CD4-positive, alpha-beta T cell (primary cell): ENCODE data around the gene GRIN2A. TPM values are rescaled to one million over a fixed set of nuclear protein-coding genes. Genes with fewer than 3 reads are reported as not detected.

Experiments
- ATAC-seq: fragments of 200-7000 bp; cut with Tn5 transposase; one replicate; pipeline ENCODE4 v1.10.0; 2022; ENCODE audit warnings: mild to moderate bottlenecking; ENCODE audit not compliant: poor library complexity
- CTCF ChIA-PET: fragments of 350-600 bp; sonication (Branson Sonifier 250); formaldehyde crosslinking; loops from one replicate; lab custom pipeline; 2021; ENCODE audit warnings: antibody characterized with exemption, inconsistent platforms; lab: Charles Lee
- POLR2A ChIA-PET: fragments of 350-600 bp; sonication (Branson Sonifier 250); formaldehyde crosslinking; loops from one replicate; lab custom pipeline; 2021; ENCODE audit warnings: antibody characterized with exemption, inconsistent platforms; lab: Charles Lee
- DNase-seq, 14 experiments: peaks; one replicate each; pipeline ENCODE4 v3.0.0-alpha.2; 2013 to 2020; ENCODE audit warnings: mixed read lengths in 2 of 14
- H3K27ac ChIP-seq, 2 donors: one replicate each; pipeline versions ENCODE4 v1.5.1 to v1.7.0; 2013; ENCODE audit warnings: low read length in 2 of 2, low read depth in 1 of 2, mild to moderate bottlenecking in 1 of 2
- H3K27me3 ChIP-seq, 2 experiments: 1 replicate in 1 of 2; 2 replicates in 1 of 2; pipeline versions ENCODE4 v1.6.1 to v1.7.0; 2013; ENCODE audit warnings: low read length in 2 of 2, control low read depth in 1 of 2, mild to moderate bottlenecking in 1 of 2, moderate library complexity in 1 of 2; ENCODE audit not compliant: insufficient read depth in 2 of 2, control insufficient read depth in 1 of 2
- H3K36me3 ChIP-seq: one replicate; pipeline ENCODE4 v1.6.1; 2013; ENCODE audit warnings: low read length, control low read depth; ENCODE audit not compliant: insufficient read depth
- H3K4me1 ChIP-seq: one replicate; pipeline ENCODE4 v1.6.1; 2013; ENCODE audit warnings: low read length, control low read depth; ENCODE audit not compliant: insufficient read depth
- H3K4me3 ChIP-seq: one replicate; pipeline ENCODE4 v1.5.1; 2013; ENCODE audit warnings: mild to moderate bottlenecking, low read length, moderate library complexity
- H3K9me3 ChIP-seq, 2 experiments: 1 replicate in 1 of 2; 2 replicates in 1 of 2; pipeline versions ENCODE4 v1.6.1 to v1.7.0; 2013; ENCODE audit warnings: low read length in 2 of 2, mild to moderate bottlenecking in 2 of 2, control low read depth in 1 of 2, moderate library complexity in 1 of 2; ENCODE audit not compliant: control insufficient read depth in 1 of 2, insufficient read depth in 1 of 2
- H3K27ac Mint-ChIP-seq: one replicate; pipeline ENCODE4 v1.8.0; 2020; ENCODE audit warnings: mixed read lengths
- H3K27me3 Mint-ChIP-seq: one replicate; pipeline ENCODE4 v1.8.0; 2021; ENCODE audit warnings: mixed read lengths
- H3K36me3 Mint-ChIP-seq: one replicate; pipeline ENCODE4 v1.8.0; 2021; ENCODE audit warnings: low read depth, mixed read lengths
- H3K4me1 Mint-ChIP-seq: one replicate; pipeline ENCODE4 v1.8.0; 2021; ENCODE audit warnings: low read depth, mixed read lengths
- H3K4me3 Mint-ChIP-seq: one replicate; pipeline ENCODE4 v1.8.0; 2020; ENCODE audit warnings: mild to moderate bottlenecking, mixed read lengths
- H3K9me3 Mint-ChIP-seq: one replicate; pipeline ENCODE4 v1.8.0; 2020; ENCODE audit warnings: mixed read lengths
- CTCF ChIP-seq: fragments of 200-600 bp; IDR thresholded peaks from one replicate; pipeline ENCODE4 v1.8.0; 2022; ENCODE audit warnings: antibody characterized with exemption, mild to moderate bottlenecking
- intact Hi-C, 2 experiments: fragments of 100-400 bp; cut with DNase I in 1 of 2; cut with micrococcal nuclease in 1 of 2; formaldehyde crosslinking; loops; one replicate each; pipeline versions ENCODE4 v1.15.1 to v1.9.0; 2023 to 2025; cut with DNase I, micrococcal nuclease
- total RNA-seq, 174 experiments: library from RNA in 2 of 174; stranded (reverse) in 2 of 174; gene quantifications; one replicate each; pipeline ENCODE4 v1.2.3 and lab custom pipeline; 2021 to 2026

Gene GRIN2A
- total RNA-seq, 2 experiments from 2014 or later, result not detected

DNA sequence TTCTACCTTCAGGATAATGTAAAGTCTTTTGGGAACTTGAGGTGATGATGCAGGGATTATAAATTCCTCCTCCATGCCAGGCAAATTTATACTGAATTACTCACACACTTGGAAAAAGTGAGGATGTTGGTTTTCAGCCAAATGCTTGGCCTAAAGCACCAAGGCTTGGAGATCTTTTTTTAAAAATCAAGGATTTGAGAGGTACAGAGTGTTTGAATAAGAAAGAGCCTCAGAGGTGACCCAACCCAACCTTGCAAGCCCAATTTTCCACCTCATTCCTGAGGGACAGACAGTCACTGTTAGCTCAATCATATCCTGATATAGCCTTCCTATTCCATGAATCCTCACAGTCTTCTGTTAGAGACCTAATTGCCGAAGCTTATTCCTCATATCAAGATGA, 14.0 kb downstream of the GRIN2A start:
- Mint-ChIP-seq H3K4me3 (no peak overlapping the region), H3K27me3 (peaks cover 30% of the 10 kb centered on the region), H3K27ac (no peak overlapping the region), H3K9me3 (no peaks in the 10 kb centered on the region), H3K4me1 (no peaks in the 10 kb centered on the region), H3K36me3 (no peaks in the 10 kb centered on the region)
- Histone ChIP-seq H3K27ac (no peak overlapping the region), H3K27me3 (peaks cover 2 to 5% of the 10 kb centered on the region in 2 experiments), H3K36me3 (no peaks in the 10 kb centered on the region), H3K4me1 (no peaks in the 10 kb centered on the region), H3K4me3 (no peak overlapping the region), H3K9me3 (no peaks in the 10 kb centered on the region)
- no peak for TF ChIP-seq CTCF
- no peak for ATAC-seq
- CTCF ChIA-PET, result no interaction called here
- POLR2A ChIA-PET, result no interaction called here
- DNase-seq, result no peak
- intact Hi-C loops, result no loop called here

GRCh38 chr16:10165643-10166042, 16.6 kb downstream of the GRIN2A start:
- ATAC-seq (no peak), DNase-seq (no peak)
- ChIA-PET POLR2A (no interaction called here), CTCF (no interaction called here)
- Histone ChIP-seq H3K27me3 (peaks cover 0 to 5% of the 10 kb centered on the region in 2 experiments), H3K36me3 (no peaks in the 10 kb centered on the region), H3K27ac (no peak overlapping the region), H3K4me3 (no peak overlapping the region), H3K4me1 (no peaks in the 10 kb centered on the region), H3K9me3 (no peaks in the 10 kb centered on the region)
- intact Hi-C loops, result no loop called here
- no peaks in the 10 kb centered on the region for H3K36me3 Mint-ChIP-seq
- TF ChIP-seq CTCF, result no peak
- H3K27me3 Mint-ChIP-seq, result peaks cover 49% of the 10 kb centered on the region
- H3K27ac Mint-ChIP-seq, result no peak overlapping the region
- no peaks in the 10 kb centered on the region for H3K9me3 Mint-ChIP-seq
- H3K4me3 Mint-ChIP-seq, result no peak overlapping the region
- no peaks in the 10 kb centered on the region for H3K4me1 Mint-ChIP-seq

GRCh38 chr16:10162981-10163380, 19.2 kb downstream of the GRIN2A start:
- Histone ChIP-seq H3K4me3 (no peak overlapping the region), H3K4me1 (no peaks in the 10 kb centered on the region), H3K27ac (no peak overlapping the region), H3K9me3 (no peaks in the 10 kb centered on the region), H3K27me3 (peaks cover 0 to 5% of the 10 kb centered on the region in 2 experiments), H3K36me3 (no peaks in the 10 kb centered on the region)
- Mint-ChIP-seq H3K27ac (no peak overlapping the region), H3K27me3 (peaks cover 43% of the 10 kb centered on the region), H3K36me3 (no peaks in the 10 kb centered on the region), H3K4me3 (no peak overlapping the region), H3K4me1 (no peaks in the 10 kb centered on the region), H3K9me3 (no peaks in the 10 kb centered on the region)
- ATAC-seq (no peak), DNase-seq (no peak)
- intact Hi-C loops, result no loop called here
- ChIA-PET CTCF (no interaction called here), POLR2A (no interaction called here)
- no peak for TF ChIP-seq CTCF
